ENCODE measurements around the gene KCND3.
"Not testable (repeated sequence)": the region's sequence is repeated elsewhere in the genome, so short reads cannot be mapped to it uniquely, and the experiment has no call there.

KCND3 gene

GRCh38 chr1:111761717-111762116 lies 227.8 kb downstream of the KCND3 start:
- no peak for DNase-seq

GRCh38 chr1:111758373-111758772 lies 231.1 kb downstream of the KCND3 start:
- DNase-seq: peak in 1 of 2 experiments; percentile 10

DNA sequence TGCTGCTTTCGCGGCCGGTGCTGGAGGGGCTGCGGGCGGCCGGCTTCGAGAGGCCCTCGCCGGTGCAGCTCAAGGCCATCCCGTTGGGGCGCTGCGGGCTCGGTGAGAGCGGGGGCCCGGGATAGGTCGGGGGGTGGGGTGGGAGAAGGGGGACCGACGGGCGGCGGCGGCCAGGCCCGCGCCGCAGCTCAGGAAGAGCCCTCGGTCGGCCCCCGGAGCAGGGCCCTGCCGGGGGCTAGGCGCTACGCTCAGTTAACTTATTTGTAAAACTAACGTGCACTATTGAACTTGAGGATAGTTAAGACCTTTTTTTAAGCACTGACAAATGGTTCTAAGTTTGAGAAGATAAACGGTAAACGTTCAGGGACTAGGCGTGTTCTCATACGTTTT lies 233.3 kb downstream of the KCND3 start:
- DNase-seq: no peak

- DNase-seq: peak; percentile 78 to 88
Measured at GRCh38 chr1:111755331-111756123, 233.9 kb downstream of the KCND3 start, which contains the start of gene DDX20. Gene DDX20, plus strand, starts transcription at chr1:111755901. Its CDS starts 24 bp downstream, at chr1:111755925.

DNA sequence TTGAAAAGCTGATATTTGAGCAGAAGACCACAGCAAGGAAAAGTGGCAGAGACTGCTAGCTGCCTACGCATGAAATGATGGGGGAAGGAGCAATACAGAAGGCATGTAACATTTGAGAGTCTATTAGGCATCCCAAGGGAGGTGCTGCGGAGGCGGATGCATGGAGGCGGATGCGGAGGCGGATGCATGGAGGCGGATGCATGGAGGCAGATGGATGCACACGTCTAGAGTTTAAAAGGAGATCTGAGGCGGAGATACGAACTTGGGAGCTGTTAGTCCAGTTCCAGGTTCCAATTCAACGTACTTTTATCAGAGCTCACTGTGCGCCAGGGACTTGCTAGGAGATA lies 234.5 kb downstream of the KCND3 start:
- DNase-seq: peak; percentile 39 to 61

DNA sequence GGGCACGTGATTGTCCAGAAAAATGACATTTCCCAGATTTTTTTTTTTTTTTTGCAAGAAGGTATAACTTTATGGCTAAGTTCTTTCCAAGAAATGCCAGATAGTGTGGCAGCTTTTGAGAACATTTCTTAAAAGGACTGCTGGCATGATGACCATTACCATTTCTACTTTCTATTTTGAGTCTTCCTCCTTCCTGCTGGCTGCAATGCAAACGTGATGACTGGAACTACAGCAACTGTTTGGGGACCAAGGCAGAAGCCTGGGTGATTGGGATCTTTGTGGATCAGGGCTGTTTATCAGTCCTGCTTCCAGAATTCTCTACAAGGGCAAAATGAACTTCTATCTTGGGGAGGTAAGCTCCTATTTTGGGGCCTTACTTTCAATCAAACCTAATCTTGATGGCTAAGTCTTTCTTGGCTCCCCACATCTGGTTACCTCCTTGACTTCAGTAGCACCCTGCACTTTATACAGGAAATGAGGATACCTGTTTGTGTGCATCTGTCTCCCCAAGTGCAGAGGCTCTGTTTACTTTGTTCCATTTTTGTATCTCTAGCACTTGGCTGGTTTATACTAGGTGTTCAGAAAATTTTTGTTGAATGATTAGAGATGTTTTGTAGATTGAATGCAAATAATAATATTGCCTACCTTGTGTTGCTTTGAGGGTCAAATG lies 237.4 kb downstream of the KCND3 start:
- DNase-seq: no peak

GRCh38 chr1:111750856-111751255 lies 238.6 kb downstream of the KCND3 start:
- no peak for DNase-seq

DNA sequence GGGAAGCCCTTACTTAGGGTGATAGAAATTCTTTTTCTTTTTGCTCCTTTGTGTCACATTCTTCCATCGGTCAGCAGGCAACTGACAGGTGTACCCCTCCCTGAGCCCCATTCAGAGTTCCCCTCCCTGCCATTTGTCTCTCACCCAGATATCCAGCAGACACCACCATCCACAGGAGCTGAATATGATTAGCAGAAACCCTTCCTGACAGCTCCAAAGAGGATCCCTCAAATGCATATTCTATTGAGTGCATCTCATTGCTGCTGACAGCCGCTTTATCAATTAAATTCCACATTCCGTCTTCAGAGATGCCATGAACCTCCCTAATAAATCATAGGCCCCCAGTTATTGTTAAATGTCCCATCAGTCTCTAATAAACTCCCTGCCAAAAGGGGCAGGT lies 239.8 kb downstream of the KCND3 start:
- no peak for DNase-seq

DNA sequence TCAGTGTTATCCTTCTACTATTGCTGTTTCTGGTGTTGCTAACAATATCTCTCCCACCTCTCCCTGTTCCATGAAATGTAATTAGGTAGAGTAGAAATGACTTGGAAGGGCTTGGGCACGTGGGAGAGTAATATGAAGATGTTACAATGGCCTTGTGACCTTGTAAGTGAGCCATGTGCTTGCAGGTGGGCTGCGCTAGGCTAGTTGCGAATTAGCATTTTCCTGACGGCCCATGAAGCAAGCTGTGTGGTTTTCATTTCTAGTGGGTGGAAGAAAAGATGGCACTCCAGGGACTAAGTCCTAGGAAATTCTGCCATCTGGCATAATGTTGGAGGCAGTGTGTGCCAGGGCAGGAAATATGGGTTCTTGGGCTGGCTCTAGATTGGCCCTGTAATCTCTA lies 241.5 kb downstream of the KCND3 start:
- no peak for DNase-seq

- DNase-seq: peak; percentile 13 to 64
Measured at GRCh38 chr1:111747282-111747734, 242.2 kb downstream of the KCND3 start.

GRCh38 chr1:111746614-111746999 lies 242.9 kb downstream of the KCND3 start:
- no peak for DNase-seq

GRCh38 chr1:111745675-111746613 lies 243.5 kb downstream of the KCND3 start:
- no peak for DNase-seq

DNA sequence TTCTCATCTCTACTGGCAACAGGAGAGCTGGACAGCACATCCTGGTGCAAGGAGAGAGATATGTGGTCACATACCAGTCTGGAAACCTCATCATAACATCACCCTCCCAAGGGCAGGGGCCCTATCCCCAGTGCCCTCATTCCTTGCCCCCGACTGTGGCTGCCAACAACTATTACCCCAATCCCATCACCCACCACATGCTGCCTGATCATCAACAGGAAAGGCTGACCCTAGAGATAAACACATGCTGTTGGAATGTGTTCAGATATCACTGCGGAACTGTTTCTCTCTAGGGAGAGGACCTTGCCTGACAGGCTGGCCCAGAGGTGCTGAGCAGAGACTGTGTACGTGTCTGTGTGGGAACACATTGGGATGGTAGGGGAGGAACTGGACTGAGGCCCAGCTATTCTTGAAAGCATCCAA lies 245.8 kb downstream of the KCND3 start:
- no peak for DNase-seq

- no peak for DNase-seq
Measured at GRCh38 chr1:111742938-111743549, 246.4 kb downstream of the KCND3 start.

DNA sequence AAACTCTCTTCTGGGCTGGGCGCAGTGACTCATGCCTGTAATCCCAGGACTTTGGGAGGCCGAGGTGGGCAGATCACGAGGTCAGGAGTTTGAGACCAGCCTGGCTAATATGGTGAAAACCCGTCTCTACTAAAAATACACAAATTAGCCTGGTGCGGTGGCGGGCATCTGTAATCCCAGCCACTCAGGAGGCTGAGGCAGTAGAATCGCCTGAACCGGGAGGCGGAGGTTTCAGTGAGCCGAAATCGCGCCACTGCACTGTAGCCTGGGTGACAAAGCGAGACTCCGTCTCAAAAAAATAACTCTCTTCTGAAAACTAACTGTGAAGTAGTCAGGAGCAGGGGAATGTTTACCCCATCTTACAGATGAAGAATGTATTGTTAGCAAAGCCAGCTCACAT lies 247.2 kb downstream of the KCND3 start:
- DNase-seq: not testable (repeated sequence)

DNA sequence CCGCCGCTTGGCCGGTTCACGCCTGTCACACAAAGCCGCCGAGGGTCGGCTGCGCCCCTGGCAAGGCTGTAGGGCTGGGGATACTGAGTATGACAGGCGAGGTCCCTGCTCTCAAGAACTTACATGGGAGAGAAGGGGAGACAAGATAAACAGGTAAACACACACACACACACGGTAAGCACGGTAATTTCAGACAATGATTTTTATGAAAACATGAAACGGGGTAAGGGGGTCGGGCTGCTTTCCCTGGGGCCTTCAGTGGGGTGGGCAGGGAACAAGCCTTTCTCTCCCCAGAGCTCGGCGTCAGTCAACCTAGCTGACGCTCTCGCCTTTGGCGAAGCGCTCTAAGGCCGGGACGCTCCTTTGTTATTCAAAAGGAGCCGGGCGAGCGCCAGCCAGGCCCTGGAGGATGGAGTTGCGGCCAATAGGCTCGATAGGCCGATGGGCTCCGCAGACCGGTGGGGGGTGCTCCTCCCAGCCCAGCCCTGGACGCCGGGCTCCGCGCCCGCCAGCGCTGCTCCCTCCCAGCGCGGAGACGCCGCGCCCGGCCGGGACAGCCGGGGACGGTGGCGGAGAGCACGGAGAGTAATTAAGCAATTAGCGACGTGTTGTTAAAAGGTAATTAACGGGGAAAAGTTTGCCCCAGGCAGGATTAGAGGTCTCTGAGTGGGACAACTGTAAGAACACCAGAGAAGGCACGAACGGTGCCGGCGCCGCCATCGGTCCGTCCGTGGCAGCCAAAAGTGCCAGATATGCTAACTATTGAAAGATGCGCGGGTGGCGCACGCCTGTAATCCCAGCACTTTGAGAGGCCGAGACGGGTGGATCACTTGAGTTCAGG lies 249.3 kb downstream of the KCND3 start:
- DNase-seq: no peak

- peak; percentile 36 to 76 for DNase-seq
Measured at GRCh38 chr1:111739194-111739924, 250.1 kb downstream of the KCND3 start, which contains the start of gene INKA2. Gene INKA2, minus strand, starts transcription at chr1:111739395. Its CDS starts 153 bp downstream, at chr1:111739242.

GRCh38 chr1:111738436-111739193 lies 250.9 kb downstream of the KCND3 start:
- DNase-seq: peak in 1 of 2 experiments; percentile 73

GRCh38 chr1:111738133-111738435 lies 251.4 kb downstream of the KCND3 start:
- DNase-seq: no peak

All from SW 1271 (cell line).